Measurements from ENCODE around the gene EMSY. TPM values are rescaled to one million over a fixed set of nuclear protein-coding genes. Genes with fewer than 3 reads are reported as not detected.
"Not testable (repeated sequence)": the region's sequence is repeated elsewhere in the genome, so short reads cannot be mapped to it uniquely, and the experiment has no call there.

The EMSY gene
- total and polyA plus RNA-seq, 8 donors = 18.2 to 43.9 (median 36.9) TPM

- Histone ChIP-seq H3K27ac (no peak overlapping the region), H3K4me3 (no peak overlapping the region), H3K4me1 (peaks cover 0 to 24% of the 10 kb centered on the region in 2 donors), H3K36me3 (no peaks in the 10 kb centered on the region), H3K9me3 (no peaks in the 10 kb centered on the region), H3K27me3 (no peaks in the 10 kb centered on the region)
- ATAC-seq = no peak
- DNase-seq = no peak
- intact Hi-C loops (cut with DNase I) = loop anchor here in 1 of 2 donors (10.0 kb wide), 1 partner anchor 83 kb away; the partner anchor contains the start of gene LRRC32
- TF ChIP-seq, protein P1, sequence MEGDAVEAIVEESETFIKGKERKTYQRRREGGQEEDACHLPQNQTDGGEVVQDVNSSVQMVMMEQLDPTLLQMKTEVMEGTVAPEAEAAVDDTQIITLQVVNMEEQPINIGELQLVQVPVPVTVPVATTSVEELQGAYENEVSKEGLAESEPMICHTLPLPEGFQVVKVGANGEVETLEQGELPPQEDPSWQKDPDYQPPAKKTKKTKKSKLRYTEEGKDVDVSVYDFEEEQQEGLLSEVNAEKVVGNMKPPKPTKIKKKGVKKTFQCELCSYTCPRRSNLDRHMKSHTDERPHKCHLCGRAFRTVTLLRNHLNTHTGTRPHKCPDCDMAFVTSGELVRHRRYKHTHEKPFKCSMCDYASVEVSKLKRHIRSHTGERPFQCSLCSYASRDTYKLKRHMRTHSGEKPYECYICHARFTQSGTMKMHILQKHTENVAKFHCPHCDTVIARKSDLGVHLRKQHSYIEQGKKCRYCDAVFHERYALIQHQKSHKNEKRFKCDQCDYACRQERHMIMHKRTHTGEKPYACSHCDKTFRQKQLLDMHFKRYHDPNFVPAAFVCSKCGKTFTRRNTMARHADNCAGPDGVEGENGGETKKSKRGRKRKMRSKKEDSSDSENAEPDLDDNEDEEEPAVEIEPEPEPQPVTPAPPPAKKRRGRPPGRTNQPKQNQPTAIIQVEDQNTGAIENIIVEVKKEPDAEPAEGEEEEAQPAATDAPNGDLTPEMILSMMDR (IDR thresholded peaks at IDR 0.05) = no peak
Measured at GRCh38 chr11:76591416-76591815, 146.6 kb downstream of the EMSY start.

- no peak overlapping the region for H3K4me3 ChIP-seq
- H3K9me3 ChIP-seq = no peaks in the 10 kb centered on the region
- H3K4me1 ChIP-seq = peaks cover 0 to 24% of the 10 kb centered on the region in 2 donors
- H3K36me3 ChIP-seq = no peaks in the 10 kb centered on the region
- H3K27me3 ChIP-seq = no peaks in the 10 kb centered on the region
- DNase-seq = no peak
- no peak overlapping the region for H3K27ac ChIP-seq
- ATAC-seq = no peak
- TF ChIP-seq, protein P1 (IDR thresholded peaks at IDR 0.05) = no peak
- intact Hi-C loops (cut with DNase I) = loop anchor here in 1 of 2 donors (10.0 kb wide), 1 partner anchor 83 kb away; the partner anchor contains the start of gene LRRC32
Measured at GRCh38 chr11:76592025-76592914, 147.5 kb downstream of the EMSY start.

GRCh38 chr11:76592961-76593360 is 148.1 kb downstream of the EMSY start:
- no peaks in the 10 kb centered on the region for H3K27me3 ChIP-seq
- H3K4me1 ChIP-seq = peaks cover 0 to 19% of the 10 kb centered on the region in 2 donors
- no peak for DNase-seq
- no peak for ATAC-seq
- TF ChIP-seq, protein P1 (IDR thresholded peaks at IDR 0.05) = no peak
- H3K9me3 ChIP-seq = no peaks in the 10 kb centered on the region
- intact Hi-C loops (cut with DNase I) = loop anchor here in 1 of 2 donors (10.0 kb wide), 1 partner anchor 82 kb away; the partner anchor contains the start of gene LRRC32
- no peak overlapping the region for H3K27ac ChIP-seq
- no peak overlapping the region for H3K4me3 ChIP-seq
- H3K36me3 ChIP-seq = no peaks in the 10 kb centered on the region

DNA sequence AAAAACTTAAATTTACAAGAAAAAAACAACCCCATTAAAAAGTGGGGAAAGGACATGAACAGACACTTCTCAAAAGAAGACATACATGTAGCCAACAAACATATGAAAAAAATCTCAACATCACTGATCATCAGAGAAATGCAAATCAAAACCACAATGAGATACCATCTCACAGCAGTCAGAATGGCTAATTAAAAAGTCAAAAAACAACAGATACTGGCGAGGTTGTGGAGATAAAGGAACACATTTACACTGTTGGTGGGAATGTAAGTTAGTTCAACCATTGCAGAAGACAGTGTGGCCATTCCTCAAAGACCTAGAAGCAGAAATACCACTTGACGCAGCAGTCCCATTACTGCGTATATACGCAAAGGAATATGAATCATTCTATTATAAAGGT is 150.3 kb downstream of the EMSY start:
- H3K9me3 ChIP-seq, DNase-seq, H3K36me3 ChIP-seq, H3K27ac ChIP-seq, H3K4me3 ChIP-seq, ATAC-seq, H3K27me3 ChIP-seq, H3K4me1 ChIP-seq: not testable (repeated sequence)
- intact Hi-C loops (cut with DNase I) = loop anchor here in 1 of 2 donors (10.0 kb wide), 1 partner anchor 80 kb away; the partner anchor contains the start of gene LRRC32

DNA sequence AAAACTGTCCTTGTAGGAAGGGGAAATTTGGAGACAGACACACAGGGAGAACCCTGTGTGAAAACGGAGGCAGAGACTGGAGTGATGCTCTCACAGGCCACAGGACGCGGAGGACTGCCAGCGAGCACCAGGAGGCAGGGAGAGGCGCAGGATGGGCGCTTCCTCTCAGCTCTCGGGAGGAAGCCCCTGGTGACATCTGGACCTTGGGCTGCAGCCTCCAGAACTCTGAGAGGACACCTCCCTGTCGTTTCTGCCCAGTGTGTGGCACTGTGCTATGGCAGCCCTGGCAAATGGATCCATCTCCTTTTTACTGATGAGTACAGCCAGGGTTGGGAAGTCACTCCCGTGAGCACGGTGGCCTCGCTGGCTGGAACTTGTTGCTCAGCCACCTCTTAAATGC is 151.8 kb downstream of the EMSY start:
- no peak overlapping the region for H3K27ac ChIP-seq
- DNase-seq (no peak), ATAC-seq (no peak)
- no peaks in the 10 kb centered on the region for H3K27me3 ChIP-seq
- intact Hi-C loops (cut with DNase I) = loop anchor here in 1 of 2 donors (10.0 kb wide), 1 partner anchor 78 kb away; the partner anchor contains the start of gene LRRC32
- no peaks in the 10 kb centered on the region for H3K9me3 ChIP-seq
- H3K36me3 ChIP-seq = no peaks in the 10 kb centered on the region
- TF ChIP-seq, protein P1 (IDR thresholded peaks at IDR 0.05) = no peak
- H3K4me3 ChIP-seq = no peak overlapping the region
- H3K4me1 ChIP-seq = no peaks in the 10 kb centered on the region

Measured in left lung (tissue), 10 donors.